Ammon's horn (tissue), 1 donor: Measurements from ENCODE around the gene PRKD1.

ENCODE experiments used
- DNase-seq: peaks from one replicate; pipeline ENCODE4 v3.0.0-alpha.2; 2016; ENCODE audit warnings: low spot score

PRKD1 gene

GRCh38 chr14:29674566-29675285, 252.9 kb downstream of the PRKD1 start:
- no peak for DNase-seq

GRCh38 chr14:29672831-29673230, 254.8 kb downstream of the PRKD1 start:
- no peak for DNase-seq

- no peak for DNase-seq
Measured at GRCh38 chr14:29671034-29671433, 256.6 kb downstream of the PRKD1 start.

GRCh38 chr14:29668201-29668600, 259.4 kb downstream of the PRKD1 start:
- peak; percentile 23 for DNase-seq

GRCh38 chr14:29664515-29664914, 263.1 kb downstream of the PRKD1 start:
- DNase-seq: no peak

GRCh38 chr14:29663281-29663801, 264.3 kb downstream of the PRKD1 start:
- no peak for DNase-seq

GRCh38 chr14:29654901-29655550, 272.6 kb downstream of the PRKD1 start:
- no peak for DNase-seq

- DNase-seq: no peak
Measured at GRCh38 chr14:29653303-29653702, 274.3 kb downstream of the PRKD1 start.

- DNase-seq: no peak
Measured at GRCh38 chr14:29652571-29652970, 275.1 kb downstream of the PRKD1 start.

- DNase-seq: no peak
Measured at GRCh38 chr14:29650554-29651269, 276.9 kb downstream of the PRKD1 start.

GRCh38 chr14:29649170-29649569, 278.5 kb downstream of the PRKD1 start:
- no peak for DNase-seq

GRCh38 chr14:29648045-29648444, 279.6 kb downstream of the PRKD1 start:
- no peak for DNase-seq

- no peak for DNase-seq
Measured at GRCh38 chr14:29645117-29645516, 282.5 kb downstream of the PRKD1 start.

GRCh38 chr14:29643433-29644211, 284.0 kb downstream of the PRKD1 start:
- DNase-seq: no peak

- DNase-seq: peak; percentile 81
Measured at GRCh38 chr14:29637411-29637810, 290.2 kb downstream of the PRKD1 start.

GRCh38 chr14:29636870-29637269, 290.8 kb downstream of the PRKD1 start:
- no peak for DNase-seq

GRCh38 chr14:29630566-29631160, 297.0 kb downstream of the PRKD1 start:
- no peak for DNase-seq

GRCh38 chr14:29629839-29630238, 297.8 kb downstream of the PRKD1 start:
- DNase-seq: no peak

- DNase-seq: peak; percentile 56
Measured at GRCh38 chr14:29627137-29627536, 300.5 kb downstream of the PRKD1 start.

- DNase-seq: no peak
Measured at GRCh38 chr14:29618323-29619067, 309.2 kb downstream of the PRKD1 start.

- no peak for DNase-seq
Measured at GRCh38 chr14:29616922-29617321, 310.7 kb downstream of the PRKD1 start.
